ENCODE results near the gene FILIP1L. TPM values are rescaled to one million over a fixed set of nuclear protein-coding genes. Genes with fewer than 3 reads are reported as not detected.

FILIP1L gene
- total RNA-seq, 1 experiment from 2014 or later = 0.07 TPM

DNA sequence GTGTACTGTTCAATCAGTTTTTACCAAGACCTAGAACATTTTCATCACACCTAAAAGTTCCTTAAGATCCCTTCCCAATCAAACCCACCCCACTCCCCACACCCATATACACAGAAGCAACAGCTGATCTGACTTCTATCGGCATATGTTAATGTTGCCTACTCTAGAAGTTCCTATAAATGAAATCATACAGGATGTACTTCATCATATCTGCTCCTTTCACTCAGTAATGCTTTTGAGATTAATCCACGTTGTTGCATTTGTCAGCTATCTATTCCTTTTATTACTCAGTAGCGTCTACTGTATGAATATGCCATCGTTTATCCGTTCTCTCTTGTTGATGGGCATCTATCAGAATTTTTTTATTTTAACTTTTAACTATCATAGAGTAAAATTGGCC, 14.3 kb upstream of the FILIP1L start:
- WGBS (ENCODE audit: extremely low coverage, insufficient read length, low lambda C conversion rate) = no CpG with 5 or more reads among the region's 5 CpGs
- Histone ChIP-seq H2AFZ (ENCODE audit: low read length) (no peak overlapping the region), H4K91ac (ENCODE audit: insufficient read length, low read depth, low read length) (no peak overlapping the region), H3K9me3 (ENCODE audit: control insufficient read depth, low read depth, low read length) (no peaks in the 10 kb centered on the region), H2BK5ac (ENCODE audit: insufficient read length, low read length) (no peak overlapping the region), H2AK5ac (ENCODE audit: insufficient read length, low read length) (no peak overlapping the region), H2BK15ac (ENCODE audit: low read depth, low read length) (no peak overlapping the region), H3K4me2 (ENCODE audit: insufficient read depth, insufficient read length, low read length) (no peak overlapping the region), H4K8ac (replicated peaks; ENCODE audit: insufficient read length, low read depth, low read length) (no peak overlapping the region), H2BK20ac (ENCODE audit: low read depth, low read length, poor library complexity, severe bottlenecking) (no peak overlapping the region), H3K9ac (ENCODE audit: extremely low read depth, insufficient read length, low read length) (no peak overlapping the region), H3K27me3 (ENCODE audit: insufficient read depth, low read length) (no peaks in the 10 kb centered on the region), H3K56ac (ENCODE audit: insufficient read length, low read depth, low read length) (no peak overlapping the region), H3K18ac (ENCODE audit: insufficient read length, low read depth, low read length) (no peak overlapping the region), H3K79me2 (ENCODE audit: insufficient read depth, low read length) (no peaks in the 10 kb centered on the region), H3K79me1 (ENCODE audit: insufficient read depth, low read depth, low read length, poor library complexity, severe bottlenecking) (no peaks in the 10 kb centered on the region), H4K20me1 (ENCODE audit: control insufficient read depth, insufficient read depth, insufficient read length) (no peaks in the 10 kb centered on the region), H2BK120ac (ENCODE audit: low read depth, low read length, poor library complexity, severe bottlenecking) (no peak overlapping the region), H3T11ph (ENCODE audit: low read length) (no peak overlapping the region), H3K14ac (ENCODE audit: insufficient read depth, low read length) (no peak overlapping the region), H3K23me2 (ENCODE audit: insufficient read length, low read depth, low read length, poor library complexity, severe bottlenecking) (no peaks in the 10 kb centered on the region), H3K4me1 (ENCODE audit: insufficient read depth, low read length) (no peaks in the 10 kb centered on the region), H3K23ac (ENCODE audit: insufficient read length, low read depth, low read length) (no peak overlapping the region), H2BK12ac (ENCODE audit: insufficient read length, low read depth, low read length) (no peak overlapping the region), H3K4ac (ENCODE audit: low read depth, low read length) (no peak overlapping the region), H3K27ac (ENCODE audit: insufficient read length, low read depth, low read length) (no peak overlapping the region), H4K5ac (ENCODE audit: insufficient read length, low read depth, low read length) (no peak overlapping the region)
- Mint-ChIP-seq H3K27ac (no peak overlapping the region), H3K27me3 (ENCODE audit: low read depth) (no peaks in the 10 kb centered on the region), H3K9me3 (no peaks in the 10 kb centered on the region), H3K4me1 (no peaks in the 10 kb centered on the region; a peak in 2 of 4 replicates), H3K4me3 (no peak overlapping the region), H3K36me3 (ENCODE audit: insufficient read depth in 1 of 3, low read depth in 3 of 3) (no peaks in the 10 kb centered on the region)
- TF ChIP-seq, protein P1, sequence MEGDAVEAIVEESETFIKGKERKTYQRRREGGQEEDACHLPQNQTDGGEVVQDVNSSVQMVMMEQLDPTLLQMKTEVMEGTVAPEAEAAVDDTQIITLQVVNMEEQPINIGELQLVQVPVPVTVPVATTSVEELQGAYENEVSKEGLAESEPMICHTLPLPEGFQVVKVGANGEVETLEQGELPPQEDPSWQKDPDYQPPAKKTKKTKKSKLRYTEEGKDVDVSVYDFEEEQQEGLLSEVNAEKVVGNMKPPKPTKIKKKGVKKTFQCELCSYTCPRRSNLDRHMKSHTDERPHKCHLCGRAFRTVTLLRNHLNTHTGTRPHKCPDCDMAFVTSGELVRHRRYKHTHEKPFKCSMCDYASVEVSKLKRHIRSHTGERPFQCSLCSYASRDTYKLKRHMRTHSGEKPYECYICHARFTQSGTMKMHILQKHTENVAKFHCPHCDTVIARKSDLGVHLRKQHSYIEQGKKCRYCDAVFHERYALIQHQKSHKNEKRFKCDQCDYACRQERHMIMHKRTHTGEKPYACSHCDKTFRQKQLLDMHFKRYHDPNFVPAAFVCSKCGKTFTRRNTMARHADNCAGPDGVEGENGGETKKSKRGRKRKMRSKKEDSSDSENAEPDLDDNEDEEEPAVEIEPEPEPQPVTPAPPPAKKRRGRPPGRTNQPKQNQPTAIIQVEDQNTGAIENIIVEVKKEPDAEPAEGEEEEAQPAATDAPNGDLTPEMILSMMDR (conservative IDR thresholded peaks at IDR 0.05) = no peak
- DNase-seq = no peak
